NT2/D1 (cell line): ENCODE data around the gene COBL.

ENCODE experiments used
- DNase-seq: peaks from one replicate; pipeline ENCODE4 v3.0.0-alpha.2; 2011; ENCODE audit warnings: low read depth, low spot score
- H3K27me3 ChIP-seq: 2 replicates; pipeline ENCODE4 v1.6.0; 2011; ENCODE audit warnings: mild to moderate bottlenecking; ENCODE audit not compliant: insufficient read length, insufficient read depth
- H3K36me3 ChIP-seq: 2 replicates; pipeline ENCODE4 v1.6.1; 2011; ENCODE audit warnings: mild to moderate bottlenecking, low read length, mixed read lengths; ENCODE audit not compliant: insufficient read depth, insufficient read length
- H3K4me1 ChIP-seq: 2 replicates; pipeline ENCODE4 v1.5.1; 2011; ENCODE audit not compliant: insufficient read depth, insufficient read length
- H3K4me3 ChIP-seq: 2 replicates; pipeline ENCODE4 v1.5.1; 2011; ENCODE audit warnings: low read depth; ENCODE audit not compliant: insufficient read length
- H3K9ac ChIP-seq: 2 replicates; pipeline ENCODE4 v1.6.0; 2011; ENCODE audit warnings: low read depth; ENCODE audit not compliant: insufficient read length
- H3K9me3 ChIP-seq: 2 replicates; pipeline ENCODE4 v1.5.1; 2011; ENCODE audit warnings: mild to moderate bottlenecking, low read length; ENCODE audit not compliant: insufficient read depth
- SUZ12 ChIP-seq: IDR thresholded peaks from 2 replicates; pipeline ENCODE4 v1.6.1; 2011; ENCODE audit not compliant: insufficient read length, insufficient read depth; ENCODE audit errors: extremely low read depth
- YY1 ChIP-seq: IDR thresholded peaks from 2 replicates; pipeline ENCODE4 v1.6.1; 2011; ENCODE audit not compliant: insufficient read length, insufficient read depth
- ZNF274 ChIP-seq: IDR thresholded peaks from 2 replicates; pipeline ENCODE4 v1.6.1; 2011; ENCODE audit warnings: mild to moderate bottlenecking, low read depth, low read length

Gene COBL

GRCh38 chr7:51262796-51263531 lies 53.6 kb downstream of the COBL start:
- TF ChIP-seq YY1: no peak
- no peak for TF ChIP-seq SUZ12
- TF ChIP-seq ZNF274: no peak

GRCh38 chr7:51261950-51262795 lies 54.4 kb downstream of the COBL start:
- TF ChIP-seq ZNF274 (no peak), YY1 (no peak), SUZ12 (no peak)
- H3K27me3 ChIP-seq: no peaks in the 10 kb centered on the region
- no peak overlapping the region for H3K9ac ChIP-seq
- no peak overlapping the region for H3K4me3 ChIP-seq
- H3K36me3 ChIP-seq: no peaks in the 10 kb centered on the region
- DNase-seq: no peak
- no peaks in the 10 kb centered on the region for H3K9me3 ChIP-seq
- H3K4me1 ChIP-seq: no peaks in the 10 kb centered on the region

More at GRCh38 chr7:51262796-51263531, 53.6 kb downstream of the COBL start:
- no peak for DNase-seq
- Histone ChIP-seq H3K9me3 (no peaks in the 10 kb centered on the region), H3K9ac (no peak overlapping the region), H3K4me3 (no peak overlapping the region), H3K36me3 (no peaks in the 10 kb centered on the region), H3K27me3 (no peaks in the 10 kb centered on the region), H3K4me1 (no peaks in the 10 kb centered on the region)

- H3K36me3 ChIP-seq: no peaks in the 10 kb centered on the region
- no peak overlapping the region for H3K9ac ChIP-seq
- no peaks in the 10 kb centered on the region for H3K4me1 ChIP-seq
- TF ChIP-seq ZNF274 (no peak), SUZ12 (no peak), YY1 (no peak)
- DNase-seq: no peak
- H3K4me3 ChIP-seq: no peak overlapping the region
- no peaks in the 10 kb centered on the region for H3K9me3 ChIP-seq
- H3K27me3 ChIP-seq: no peaks in the 10 kb centered on the region
These were observed 55.3 kb downstream of the COBL start for GRCh38 chr7:51261117-51261835.

- H3K27me3 ChIP-seq: no peaks in the 10 kb centered on the region
- no peak for DNase-seq
- no peaks in the 10 kb centered on the region for H3K4me1 ChIP-seq
- H3K4me3 ChIP-seq: no peak overlapping the region
- H3K36me3 ChIP-seq: no peaks in the 10 kb centered on the region
- H3K9me3 ChIP-seq: no peaks in the 10 kb centered on the region
- no peak overlapping the region for H3K9ac ChIP-seq
- TF ChIP-seq SUZ12 (no peak), ZNF274 (no peak), YY1 (no peak)
These were observed 56.1 kb downstream of the COBL start for GRCh38 chr7:51260516-51260915.

GRCh38 chr7:51259766-51260165 lies 56.8 kb downstream of the COBL start:
- no peak for TF ChIP-seq SUZ12
- no peak for DNase-seq
- no peaks in the 10 kb centered on the region for H3K4me1 ChIP-seq

GRCh38 chr7:51256916-51257315 lies 59.7 kb downstream of the COBL start:
- no peak for DNase-seq
- H3K4me1 ChIP-seq: no peaks in the 10 kb centered on the region
- H3K27me3 ChIP-seq: no peaks in the 10 kb centered on the region
- no peaks in the 10 kb centered on the region for H3K9me3 ChIP-seq
- no peak overlapping the region for H3K4me3 ChIP-seq
- no peaks in the 10 kb centered on the region for H3K36me3 ChIP-seq
- no peak overlapping the region for H3K9ac ChIP-seq
- TF ChIP-seq ZNF274 (no peak), YY1 (no peak), SUZ12 (no peak)

More at GRCh38 chr7:51259766-51260165, 56.8 kb downstream of the COBL start:
- Histone ChIP-seq H3K27me3 (no peaks in the 10 kb centered on the region), H3K36me3 (no peaks in the 10 kb centered on the region), H3K9me3 (no peaks in the 10 kb centered on the region), H3K9ac (no peak overlapping the region), H3K4me3 (no peak overlapping the region)

- no peak for TF ChIP-seq YY1
- no peak for TF ChIP-seq SUZ12
- no peak for TF ChIP-seq ZNF274
- no peak overlapping the region for H3K9ac ChIP-seq
- DNase-seq: no peak
These were observed 60.3 kb downstream of the COBL start for GRCh38 chr7:51256209-51256781.

More at GRCh38 chr7:51256209-51256781, 60.3 kb downstream of the COBL start:
- H3K9me3 ChIP-seq: no peaks in the 10 kb centered on the region
- H3K27me3 ChIP-seq: no peaks in the 10 kb centered on the region
- H3K4me3 ChIP-seq: no peak overlapping the region
- no peaks in the 10 kb centered on the region for H3K36me3 ChIP-seq
- no peaks in the 10 kb centered on the region for H3K4me1 ChIP-seq
